Stomach smooth muscle (tissue), 2 donors: ENCODE measurements around the gene SMNDC1.
"Not testable (repeated sequence)": the region's sequence is repeated elsewhere in the genome, so short reads cannot be mapped to it uniquely, and the experiment has no call there.

Experiments used
- H3K27ac ChIP-seq: one replicate; pipeline ENCODE4 v1.7.0; 2013; ENCODE audit warnings: mild to moderate bottlenecking, low read length, inconsistent platforms
- H3K27me3 ChIP-seq, 2 donors: one replicate each; pipeline ENCODE4 v1.7.0; 2013; ENCODE audit warnings: low read length in 2 of 2; ENCODE audit not compliant: insufficient read depth in 2 of 2, control insufficient read depth in 1 of 2
- H3K36me3 ChIP-seq, 2 donors: one replicate each; pipeline ENCODE4 v1.7.0; 2013; ENCODE audit warnings: low read length in 2 of 2; ENCODE audit not compliant: control insufficient read depth in 2 of 2, insufficient read depth in 2 of 2
- H3K4me1 ChIP-seq: one replicate; pipeline ENCODE4 v1.7.0; 2013; ENCODE audit warnings: low read length; ENCODE audit not compliant: control insufficient read depth, insufficient read depth
- H3K4me3 ChIP-seq, 2 donors: one replicate each; pipeline ENCODE4 v1.7.0; 2013; ENCODE audit warnings: low read length in 2 of 2
- H3K9ac ChIP-seq, 2 donors: one replicate each; pipeline ENCODE4 v1.7.0; 2013; ENCODE audit warnings: low read length in 2 of 2, mild to moderate bottlenecking in 1 of 2
- H3K9me3 ChIP-seq, 2 donors: one replicate each; pipeline ENCODE4 v1.7.0; 2013; ENCODE audit warnings: low read length in 2 of 2; ENCODE audit not compliant: control insufficient read depth in 2 of 2
- donor health status: healthy.
- donor health status: Pancreatic carcinoma.

The SMNDC1 gene

GRCh38 chr10:110254467-110254866 is 50.3 kb downstream of the SMNDC1 start:
- Histone ChIP-seq H3K27me3 (no peaks in the 10 kb centered on the region), H3K4me1 (no peaks in the 10 kb centered on the region), H3K27ac (no peak overlapping the region), H3K4me3 (no peak overlapping the region), H3K9me3 (no peaks in the 10 kb centered on the region), H3K9ac (no peak overlapping the region), H3K36me3 (no peaks in the 10 kb centered on the region)

DNA sequence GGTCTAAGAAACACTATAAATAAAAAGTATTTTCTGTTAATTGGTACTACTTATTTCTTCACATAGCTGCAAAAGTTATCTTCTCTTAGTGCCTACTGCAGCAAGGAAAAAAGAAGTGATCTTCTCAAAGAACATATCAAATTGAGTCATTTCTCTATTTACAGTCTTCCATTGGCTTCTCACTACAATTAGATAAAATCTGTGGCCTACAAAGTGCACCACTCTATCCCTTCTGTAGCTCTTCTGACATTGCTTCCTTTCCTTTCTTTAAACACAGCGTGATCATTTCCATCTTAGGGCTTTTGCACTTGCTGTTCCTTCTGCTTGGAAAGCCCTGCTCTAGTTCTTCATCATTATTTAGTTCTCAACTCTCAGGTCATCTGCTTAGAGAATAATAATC is 52.6 kb downstream of the SMNDC1 start:
- Histone ChIP-seq H3K4me3 (no peak overlapping the region), H3K27ac (no peak overlapping the region)

GRCh38 chr10:110251392-110251791 is 53.3 kb downstream of the SMNDC1 start:
- not testable (repeated sequence) for H3K27ac ChIP-seq, H3K27me3 ChIP-seq, H3K4me3 ChIP-seq, H3K36me3 ChIP-seq, H3K4me1 ChIP-seq, H3K9ac ChIP-seq, H3K9me3 ChIP-seq

More for the DNA sequence above, 52.6 kb downstream of the SMNDC1 start:
- Histone ChIP-seq H3K4me1 (no peaks in the 10 kb centered on the region), H3K27me3 (no peaks in the 10 kb centered on the region), H3K36me3 (no peaks in the 10 kb centered on the region), H3K9me3 (no peaks in the 10 kb centered on the region), H3K9ac (no peak overlapping the region)

- H3K9ac ChIP-seq, H3K27me3 ChIP-seq, H3K27ac ChIP-seq, H3K4me3 ChIP-seq, H3K4me1 ChIP-seq, H3K9me3 ChIP-seq, H3K36me3 ChIP-seq: not testable (repeated sequence)
Observed at GRCh38 chr10:110249489-110249888, 55.2 kb downstream of the SMNDC1 start.

DNA sequence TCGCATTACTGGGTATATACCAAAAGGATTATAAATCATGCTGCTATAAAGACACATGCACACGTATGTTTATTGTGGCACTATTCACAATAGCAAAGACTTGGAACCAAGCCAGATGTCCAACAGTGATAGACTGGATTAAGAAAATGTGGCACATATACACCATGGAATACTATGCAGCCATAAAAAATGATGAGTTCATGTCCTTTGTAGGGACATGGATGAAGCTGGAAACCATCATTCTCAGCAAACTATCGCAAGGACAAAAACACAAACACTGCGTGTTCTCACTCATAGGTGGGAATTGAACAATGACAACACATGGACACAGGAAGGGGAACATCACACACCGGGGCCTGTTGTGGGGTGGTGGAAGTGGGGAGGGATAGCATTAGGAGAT is 56.9 kb downstream of the SMNDC1 start:
- H3K9ac ChIP-seq, H3K4me3 ChIP-seq, H3K4me1 ChIP-seq, H3K36me3 ChIP-seq, H3K27ac ChIP-seq, H3K9me3 ChIP-seq, H3K27me3 ChIP-seq: not testable (repeated sequence)

DNA sequence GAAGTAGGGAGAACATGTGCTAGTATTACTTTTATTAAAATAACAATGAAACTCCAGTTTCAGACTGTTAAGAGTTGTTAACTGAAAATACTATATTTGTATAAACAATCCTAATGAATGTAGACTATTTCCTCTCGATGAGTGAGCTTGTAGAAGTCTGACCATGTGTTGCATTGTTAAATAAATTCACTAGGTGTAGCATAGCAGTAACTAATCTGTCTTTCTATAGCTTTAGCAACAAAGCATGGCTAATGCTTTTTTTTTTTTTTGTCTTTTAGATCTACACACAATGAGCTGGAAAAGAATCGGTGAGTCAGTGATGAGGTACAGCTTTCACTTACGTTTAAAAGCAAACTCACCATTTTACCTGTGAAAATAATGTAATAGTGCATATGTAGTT is 60.2 kb downstream of the SMNDC1 start:
- H3K4me1 ChIP-seq = no peaks in the 10 kb centered on the region
- no peaks in the 10 kb centered on the region for H3K27me3 ChIP-seq
- peaks cover 3 to 5% of the 10 kb centered on the region in 2 donors for H3K36me3 ChIP-seq
- no peak overlapping the region for H3K4me3 ChIP-seq
- no peak overlapping the region for H3K27ac ChIP-seq
- H3K9me3 ChIP-seq = no peaks in the 10 kb centered on the region
- H3K9ac ChIP-seq = no peak overlapping the region

DNA sequence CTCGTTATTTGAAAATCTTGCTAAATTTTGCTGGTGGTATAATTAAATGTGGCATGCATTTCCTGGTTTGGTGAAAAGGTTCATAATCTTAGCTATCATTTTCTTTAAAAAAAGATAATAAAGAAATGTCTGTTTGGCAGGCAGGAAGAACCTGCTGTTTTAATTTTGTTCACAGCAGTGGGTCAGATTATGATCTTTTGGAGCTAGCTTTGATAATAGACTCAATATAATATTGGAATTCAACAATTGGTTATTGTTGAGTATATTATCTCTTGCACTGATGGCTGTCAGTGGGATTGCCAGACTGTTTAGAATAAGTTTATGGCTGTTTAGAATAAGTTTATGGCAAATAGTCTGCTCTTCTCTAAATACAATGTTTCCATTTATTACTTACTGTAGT is 62.2 kb downstream of the SMNDC1 start:
- no peak overlapping the region for H3K4me3 ChIP-seq
- H3K9me3 ChIP-seq = no peaks in the 10 kb centered on the region
- H3K4me1 ChIP-seq = no peaks in the 10 kb centered on the region
- H3K9ac ChIP-seq = no peak overlapping the region
- H3K36me3 ChIP-seq = peaks cover 5 to 9% of the 10 kb centered on the region in 2 donors
- H3K27ac ChIP-seq = no peak overlapping the region
- no peaks in the 10 kb centered on the region for H3K27me3 ChIP-seq

GRCh38 chr10:110241841-110242240 is 62.9 kb downstream of the SMNDC1 start:
- H3K4me1 ChIP-seq = no peaks in the 10 kb centered on the region

DNA sequence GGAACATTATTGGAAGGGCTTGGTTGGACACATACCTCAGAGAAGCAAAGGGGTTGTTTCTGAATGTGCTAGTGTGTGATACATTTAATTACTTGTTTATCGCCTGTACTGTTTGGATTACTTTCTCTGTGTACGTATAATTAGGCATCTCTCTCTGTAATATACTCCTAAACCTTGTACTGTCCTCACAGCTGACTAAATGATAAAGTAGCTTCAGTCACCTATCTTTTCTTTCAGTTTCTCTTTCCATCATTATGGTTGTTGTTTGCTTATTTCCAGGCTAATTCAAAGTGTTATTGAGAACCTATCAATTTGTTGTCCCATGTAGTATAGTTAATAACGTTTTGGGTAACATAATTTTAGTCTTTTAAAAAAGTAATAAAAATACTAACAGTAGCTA is 63.3 kb downstream of the SMNDC1 start:
- Histone ChIP-seq H3K9ac (no peak overlapping the region), H3K27ac (no peak overlapping the region), H3K4me1 (no peaks in the 10 kb centered on the region), H3K36me3 (peaks cover 5 to 10% of the 10 kb centered on the region in 2 donors), H3K4me3 (no peak overlapping the region), H3K9me3 (no peaks in the 10 kb centered on the region), H3K27me3 (no peaks in the 10 kb centered on the region)

More at GRCh38 chr10:110241841-110242240, 62.9 kb downstream of the SMNDC1 start:
- no peak overlapping the region for H3K4me3 ChIP-seq
- H3K9ac ChIP-seq = no peak overlapping the region
- peaks cover 5 to 10% of the 10 kb centered on the region in 2 donors for H3K36me3 ChIP-seq
- H3K27me3 ChIP-seq = no peaks in the 10 kb centered on the region
- H3K9me3 ChIP-seq = no peaks in the 10 kb centered on the region
- H3K27ac ChIP-seq = no peak overlapping the region
